SK-N-SH (cell line): ENCODE measurements around the gene ZFP64. TPM values are rescaled to one million over a fixed set of nuclear protein-coding genes. Genes with fewer than 3 reads are reported as not detected.
"Not testable (repeated sequence)": the region's sequence is repeated elsewhere in the genome, so short reads cannot be mapped to it uniquely, and the experiment has no call there.

Experiments used
- CTCF ChIA-PET: fragments of 300-600, 350-600 bp; formaldehyde crosslinking; extraction: SDS; loops from one replicate; lab custom pipeline; 2021; lab: Yijun Ruan, JAX
- POLR2A ChIA-PET: fragments of 350-600 bp; sonication (Branson Sonifier 250); formaldehyde crosslinking; extraction: SDS; loops from one replicate; lab custom pipeline; 2020; ENCODE audit warnings: antibody characterized with exemption, inconsistent platforms; lab: Yijun Ruan, JAX
- DNase-seq: peaks from one replicate; pipeline ENCODE4 v3.0.0; 2012
- H2AFZ ChIP-seq: fragments of 200-600 bp; sonication (generic); 2 replicates; pipeline ENCODE4 v1.8.1; 2016; ENCODE audit warnings: antibody characterized with exemption, mild to moderate bottlenecking, low read depth
- H3F3A ChIP-seq: fragments of 200-600 bp; sonication (generic); replicated peaks from 2 replicates; pipeline ENCODE3; 2016; ENCODE audit warnings: antibody characterized with exemption, mild to moderate bottlenecking; ENCODE audit not compliant: insufficient read depth
- H3K27ac ChIP-seq, 2 experiments: fragments of 200-500 bp in 1 of 2; fragments of 200-600 bp in 1 of 2; sonication (Bioruptor generic) in 1 of 2; sonication (generic), shearing (Covaris generic) in 1 of 2; 2 replicates each; pipeline versions ENCODE4 v1.5.1 to v1.6.1; 2014 to 2016; ENCODE audit warnings: low read depth in 2 of 2, inconsistent platforms in 1 of 2, low read length in 1 of 2, mild to moderate bottlenecking in 1 of 2, mixed read lengths in 1 of 2
- H3K27me3 ChIP-seq: fragments of 200-600 bp; sonication (generic), shearing (Covaris generic); 2 replicates; pipeline ENCODE4 v1.6.1; 2016; ENCODE audit warnings: mixed run types; ENCODE audit not compliant: insufficient read depth
- H3K36me3 ChIP-seq, 2 experiments: fragments of 200-500 bp in 1 of 2; fragments of 200-600 bp in 1 of 2; sonication (Bioruptor generic) in 1 of 2; sonication (generic) in 1 of 2; replicated peaks in 1 of 2; 2 replicates each; pipeline versions ENCODE3 to v1.5.1; 2014 to 2016; ENCODE audit warnings: low read length in 1 of 2, mild to moderate bottlenecking in 1 of 2; ENCODE audit not compliant: insufficient read depth in 2 of 2, control insufficient read depth in 1 of 2
- H3K4me1 ChIP-seq, 2 experiments: fragments of 200-500 bp in 1 of 2; fragments of 200-600 bp in 1 of 2; sonication (Bioruptor generic) in 1 of 2; sonication (generic), shearing (Covaris generic) in 1 of 2; 2 replicates each; pipeline versions ENCODE4 v1.5.1 to v1.6.1; 2014 to 2016; ENCODE audit warnings: low read depth in 1 of 2, low read length in 1 of 2, mixed run types in 1 of 2; ENCODE audit not compliant: insufficient read depth in 2 of 2, control insufficient read depth in 1 of 2
- H3K4me2 ChIP-seq: fragments of 200-600 bp; sonication (generic), shearing (Covaris generic); 2 replicates; pipeline ENCODE4 v1.6.1; 2017; ENCODE audit warnings: mixed run types
- H3K4me3 ChIP-seq, 2 experiments: fragments of 200-500 bp in 1 of 2; fragments of 200-600 bp in 1 of 2; sonication (Bioruptor generic) in 1 of 2; sonication (generic), shearing (Covaris generic) in 1 of 2; 2 replicates each; pipeline versions ENCODE4 v1.5.1 to v1.8.1; 2014 to 2016; ENCODE audit warnings: low read depth in 2 of 2, inconsistent platforms in 1 of 2, low read length in 1 of 2, mild to moderate bottlenecking in 1 of 2, mixed read lengths in 1 of 2, moderate library complexity in 1 of 2
- H3K79me2 ChIP-seq: fragments of 200-600 bp; sonication (generic); 2 replicates; pipeline ENCODE4 v1.8.1; 2017; ENCODE audit warnings: mild to moderate bottlenecking; ENCODE audit not compliant: insufficient read depth
- H3K9ac ChIP-seq: fragments of 200-600 bp; sonication (generic); 2 replicates; pipeline ENCODE4 v1.6.1; 2017; ENCODE audit warnings: mixed run types
- H3K9me2 ChIP-seq: fragments of 200-600 bp; sonication (generic); 2 replicates; pipeline ENCODE4 v1.6.1; 2017; ENCODE audit warnings: mixed run types
- H3K9me3 ChIP-seq: fragments of 200-600 bp; sonication (generic); 2 replicates; pipeline ENCODE4 v1.6.1; 2017; ENCODE audit warnings: mixed run types, mild to moderate bottlenecking, moderate library complexity
- H4K20me1 ChIP-seq: fragments of 200-600 bp; sonication (generic); 2 replicates; pipeline ENCODE4 v1.6.1; 2017; ENCODE audit warnings: mild to moderate bottlenecking, mixed run types; ENCODE audit not compliant: insufficient read depth
- JUND ChIP-seq: IDR thresholded peaks from 2 replicates; pipeline ENCODE4 v1.4.0; 2012
- NFIC ChIP-seq: IDR thresholded peaks from 2 replicates; pipeline ENCODE4 v1.4.0; 2012; ENCODE audit warnings: borderline replicate concordance
- POLR2AphosphoS5 ChIP-seq: IDR thresholded peaks from 2 replicates; pipeline ENCODE4 v1.6.1; 2012; ENCODE audit warnings: low read depth, low read length
- SIN3A ChIP-seq: IDR thresholded peaks from 2 replicates; pipeline ENCODE4 v1.6.1; 2012; ENCODE audit warnings: low read depth, mild to moderate bottlenecking, low read length, moderate library complexity, borderline replicate concordance
- YY1 ChIP-seq: IDR thresholded peaks from 2 replicates; pipeline ENCODE4 v1.4.0; 2012; ENCODE audit warnings: low read depth, mild to moderate bottlenecking
- WGBS: methylation state at CpG from one replicate; pipeline ENCODE4 v1.1.6; 2017; ENCODE audit warnings: low lambda C conversion rate; 5-methylcytosine and 5-hydroxymethylcytosine counted together
- polyA plus RNA-seq, 3 experiments: library from polyadenylated mRNA; depleted of rRNA; stranded (reverse); fragments of >200 nt; gene quantifications; 2 replicates each; pipeline ENCODE4 v1.2.3, GENCODE V29; 2012
- TF ChIP-seq, protein P1 (sequence below): IDR thresholded peaks from 2 replicates; pipeline ENCODE4 v1.4.0; 2012; ENCODE audit warnings: low read depth
- TF ChIP-seq, protein P2 (sequence below): IDR thresholded peaks from 2 replicates; pipeline ENCODE4 v1.4.0; 2012; ENCODE audit warnings: low read depth, borderline replicate concordance
- TF ChIP-seq, protein P3 (sequence below): fragments of 150-350 bp; IDR thresholded peaks from 2 replicates; pipeline ENCODE4 v1.6.1; 2017; ENCODE audit warnings: antibody characterized with exemption, low read length, low read depth, borderline replicate concordance
- TF ChIP-seq, protein P4 (sequence below): fragments of 200-600 bp; sonication (generic); IDR thresholded peaks from 2 replicates; pipeline ENCODE4 v1.6.1; 2017; ENCODE audit warnings: antibody characterized with exemption, mild to moderate bottlenecking, moderate library complexity

Gene ZFP64
- polyA plus RNA-seq, 1 of the 3 experiments (the other 2 are of a cell fraction) = 12.8 TPM

DNA sequence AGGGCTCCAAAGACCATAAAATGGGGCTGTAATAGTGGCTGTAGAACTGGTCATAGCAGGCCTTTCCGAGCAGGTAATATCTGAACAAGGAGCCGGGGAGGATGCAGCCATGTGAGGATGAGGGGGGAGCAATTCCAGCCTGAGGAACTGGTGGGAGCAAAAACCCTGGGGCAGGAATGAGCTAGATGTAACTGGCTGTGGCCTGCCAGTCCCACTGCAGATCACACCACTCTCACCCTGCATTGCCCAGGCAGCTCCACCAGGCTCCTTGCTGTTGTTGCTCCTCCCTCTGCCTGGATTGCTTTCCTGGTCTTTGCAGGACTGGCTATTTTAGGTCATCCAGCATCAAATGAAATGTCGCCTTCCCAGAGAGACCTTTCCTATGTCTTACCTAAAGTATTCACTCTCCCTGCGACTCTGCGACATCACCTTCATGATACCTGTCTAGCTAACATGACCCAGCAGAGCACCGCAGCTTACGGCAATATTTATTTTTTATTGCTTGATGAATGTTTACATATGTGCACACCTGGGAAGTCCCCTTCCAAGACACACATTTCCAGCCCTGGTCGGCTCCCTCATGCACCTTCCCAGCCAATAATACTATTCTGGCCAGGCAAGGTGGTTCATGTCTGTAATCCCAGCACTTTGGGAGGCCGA is 2.4 kb upstream of the ZFP64 start:
- Histone ChIP-seq H3K4me1 (peaks cover 5% of the 10 kb centered on the region in 2 experiments; a peak in 3 of 4 replicates), H3K36me3 (no peaks in the 10 kb centered on the region), H3K79me2 (peaks cover 21% of the 10 kb centered on the region), H2AFZ (no peak overlapping the region), H3K4me2 (no peak overlapping the region), H3K9me3 (no peaks in the 10 kb centered on the region), H4K20me1 (no peaks in the 10 kb centered on the region), H3K4me3 (no peak overlapping the region), H3K9me2 (no peaks in the 10 kb centered on the region), H3K9ac (no peak overlapping the region), H3K27me3 (no peaks in the 10 kb centered on the region), H3K27ac (no peak overlapping the region), H3F3A (no peaks in the 10 kb centered on the region)
- TF ChIP-seq, protein P1, sequence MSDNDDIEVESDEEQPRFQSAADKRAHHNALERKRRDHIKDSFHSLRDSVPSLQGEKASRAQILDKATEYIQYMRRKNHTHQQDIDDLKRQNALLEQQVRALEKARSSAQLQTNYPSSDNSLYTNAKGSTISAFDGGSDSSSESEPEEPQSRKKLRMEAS = no peak
- no peak for TF ChIP-seq YY1
- no peak for DNase-seq
- POLR2A ChIA-PET = no interaction called here
- 91% methylated on average over 9 of the region's 9 CpGs for WGBS
- CTCF ChIA-PET = interaction anchor here (1.1 kb wide), 1 partner anchor 65 kb away, joined by 4 read pairs; no protein-coding TSS in a partner anchor

DNA sequence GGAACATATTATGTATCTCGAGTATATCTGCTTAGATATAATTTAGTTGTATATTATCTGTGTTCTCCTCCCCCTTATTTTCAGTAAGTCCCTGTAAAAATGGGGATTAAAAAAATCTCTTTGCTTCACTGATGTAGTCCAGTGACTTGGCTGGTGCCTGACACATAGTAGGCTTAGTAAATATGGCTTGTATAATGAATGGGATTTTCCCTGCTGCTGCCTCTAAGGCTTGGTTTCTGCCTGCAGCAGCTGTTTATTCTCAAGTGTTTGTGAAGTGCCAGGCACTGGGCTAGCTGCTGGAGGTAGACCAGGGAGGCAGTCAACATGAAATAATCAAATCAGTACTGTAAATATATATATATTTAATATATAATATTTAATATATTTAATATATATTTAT is 1.6 kb upstream of the ZFP64 start:
- H3K9me3 ChIP-seq = no peaks in the 10 kb centered on the region
- H4K20me1 ChIP-seq = no peaks in the 10 kb centered on the region
- peaks cover 5% of the 10 kb centered on the region in 2 experiments; a peak in 3 of 4 replicates for H3K4me1 ChIP-seq
- H3K27ac ChIP-seq = no peak overlapping the region
- TF ChIP-seq, protein P2, sequence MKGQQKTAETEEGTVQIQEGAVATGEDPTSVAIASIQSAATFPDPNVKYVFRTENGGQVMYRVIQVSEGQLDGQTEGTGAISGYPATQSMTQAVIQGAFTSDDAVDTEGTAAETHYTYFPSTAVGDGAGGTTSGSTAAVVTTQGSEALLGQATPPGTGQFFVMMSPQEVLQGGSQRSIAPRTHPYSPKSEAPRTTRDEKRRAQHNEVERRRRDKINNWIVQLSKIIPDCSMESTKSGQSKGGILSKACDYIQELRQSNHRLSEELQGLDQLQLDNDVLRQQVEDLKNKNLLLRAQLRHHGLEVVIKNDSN = no peak
- TF ChIP-seq, protein P3, sequence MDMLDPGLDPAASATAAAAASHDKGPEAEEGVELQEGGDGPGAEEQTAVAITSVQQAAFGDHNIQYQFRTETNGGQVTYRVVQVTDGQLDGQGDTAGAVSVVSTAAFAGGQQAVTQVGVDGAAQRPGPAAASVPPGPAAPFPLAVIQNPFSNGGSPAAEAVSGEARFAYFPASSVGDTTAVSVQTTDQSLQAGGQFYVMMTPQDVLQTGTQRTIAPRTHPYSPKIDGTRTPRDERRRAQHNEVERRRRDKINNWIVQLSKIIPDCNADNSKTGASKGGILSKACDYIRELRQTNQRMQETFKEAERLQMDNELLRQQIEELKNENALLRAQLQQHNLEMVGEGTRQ = no peak
- TF ChIP-seq SIN3A (no peak), NFIC (no peak), JUND (no peak), POLR2AphosphoS5 (no peak)
- TF ChIP-seq, protein P4, sequence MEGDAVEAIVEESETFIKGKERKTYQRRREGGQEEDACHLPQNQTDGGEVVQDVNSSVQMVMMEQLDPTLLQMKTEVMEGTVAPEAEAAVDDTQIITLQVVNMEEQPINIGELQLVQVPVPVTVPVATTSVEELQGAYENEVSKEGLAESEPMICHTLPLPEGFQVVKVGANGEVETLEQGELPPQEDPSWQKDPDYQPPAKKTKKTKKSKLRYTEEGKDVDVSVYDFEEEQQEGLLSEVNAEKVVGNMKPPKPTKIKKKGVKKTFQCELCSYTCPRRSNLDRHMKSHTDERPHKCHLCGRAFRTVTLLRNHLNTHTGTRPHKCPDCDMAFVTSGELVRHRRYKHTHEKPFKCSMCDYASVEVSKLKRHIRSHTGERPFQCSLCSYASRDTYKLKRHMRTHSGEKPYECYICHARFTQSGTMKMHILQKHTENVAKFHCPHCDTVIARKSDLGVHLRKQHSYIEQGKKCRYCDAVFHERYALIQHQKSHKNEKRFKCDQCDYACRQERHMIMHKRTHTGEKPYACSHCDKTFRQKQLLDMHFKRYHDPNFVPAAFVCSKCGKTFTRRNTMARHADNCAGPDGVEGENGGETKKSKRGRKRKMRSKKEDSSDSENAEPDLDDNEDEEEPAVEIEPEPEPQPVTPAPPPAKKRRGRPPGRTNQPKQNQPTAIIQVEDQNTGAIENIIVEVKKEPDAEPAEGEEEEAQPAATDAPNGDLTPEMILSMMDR = no peak
- H3K9ac ChIP-seq = no peak overlapping the region
- H3K36me3 ChIP-seq = no peaks in the 10 kb centered on the region
- peaks cover 30% of the 10 kb centered on the region for H3K79me2 ChIP-seq
- 18% methylated on average over 1 of the region's 1 CpG for WGBS
- H3K9me2 ChIP-seq = no peaks in the 10 kb centered on the region
- no peak overlapping the region for H2AFZ ChIP-seq
- ChIA-PET CTCF (interaction anchor here (1.1 to 2.9 kb wide), 2 partner anchors 12 to 64 kb away, joined by 4 to 13 read pairs; no protein-coding TSS in a partner anchor), POLR2A (interaction anchor here (0.7 kb wide), 1 partner anchor 43 kb away, joined by 3 read pairs; no protein-coding TSS in a partner anchor)
- no peak overlapping the region; the same call in 1 of the 2 replicates for H3K4me2 ChIP-seq
- no peak overlapping the region for H3K4me3 ChIP-seq
- no peak for DNase-seq
- no peaks in the 10 kb centered on the region for H3F3A ChIP-seq
- no peaks in the 10 kb centered on the region for H3K27me3 ChIP-seq

DNA sequence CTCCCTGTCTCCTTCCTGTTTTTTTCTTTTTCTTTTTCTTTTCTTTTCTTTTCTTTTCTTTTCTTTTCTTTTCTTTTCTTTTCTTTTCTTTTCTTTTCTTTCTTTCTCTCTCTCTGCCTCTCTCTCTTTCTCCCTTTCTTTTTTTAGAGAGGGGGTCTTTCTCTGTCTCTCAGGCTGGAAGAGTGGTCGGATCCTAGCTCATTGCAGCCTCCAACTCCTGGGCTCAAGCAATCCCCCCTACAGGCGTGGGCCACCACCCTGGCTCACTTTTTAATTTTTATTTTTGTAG is 1.1 kb upstream of the ZFP64 start:
- not testable (repeated sequence) for H3K9me3 ChIP-seq, H3K4me1 ChIP-seq, H3F3A ChIP-seq, H4K20me1 ChIP-seq, DNase-seq, H3K27me3 ChIP-seq, H3K9me2 ChIP-seq, H3K36me3 ChIP-seq
- Histone ChIP-seq H3K4me2 (peak overlapping the region; percentile 88), H3K79me2 (peaks cover 35% of the 10 kb centered on the region), H3K4me3 (peak overlapping the region; percentile 83 to 95; a peak in 3 of 4 replicates), H2AFZ (peak overlapping the region; percentile 94), H3K27ac (peak overlapping the region; percentile 78 to 96; a peak in 3 of 4 replicates), H3K9ac (peak overlapping the region; percentile 87; the same call in 1 of the 2 replicates)
- ChIA-PET POLR2A (interaction anchor here (0.7 kb wide), 1 partner anchor 42 kb away, joined by 3 read pairs; no protein-coding TSS in a partner anchor), CTCF (interaction anchor here (2.9 kb wide), 1 partner anchor 13 kb away, joined by 13 read pairs; no protein-coding TSS in a partner anchor)
- WGBS = 67% methylated on average over 2 of the region's 2 CpGs
